HG03442 (cell line): Measurements from ENCODE around the gene ACIN1.

Source experiments
- ATAC-seq: cut with Tn5 transposase; IDR thresholded peaks from one replicate; pipeline ENCODE4 v1.9.1; 2021; ENCODE audit warnings: mild to moderate bottlenecking, moderate library complexity; ENCODE audit not compliant: unreplicated experiment

The ACIN1 gene

GRCh38 chr14:23058654-23059504, 36.1 kb downstream of the ACIN1 start:
- no peak for ATAC-seq

GRCh38 chr14:23057757-23058653, 36.9 kb downstream of the ACIN1 start:
- peak; percentile 56 for ATAC-seq

GRCh38 chr14:23056956-23057756, 37.8 kb downstream of the ACIN1 start, which contains the start of gene CDH24:
TSS of gene CDH24 (minus strand) at chr14:23057520. CDS start at chr14:23055733, 1,787 bp downstream.
- ATAC-seq, result peak; percentile 43

GRCh38 chr14:23056145-23056955, 38.6 kb downstream of the ACIN1 start:
- peak; percentile 57 for ATAC-seq

GRCh38 chr14:23055621-23056144, 39.3 kb downstream of the ACIN1 start:
- no peak for ATAC-seq

- ATAC-seq, result no peak
Observed at GRCh38 chr14:23055147-23055550, 39.8 kb downstream of the ACIN1 start.

- no peak for ATAC-seq
Observed at GRCh38 chr14:23054000-23054811, 40.7 kb downstream of the ACIN1 start.

GRCh38 chr14:23053426-23053825, 41.5 kb downstream of the ACIN1 start:
- ATAC-seq, result no peak

GRCh38 chr14:23052671-23053070, 42.3 kb downstream of the ACIN1 start:
- no peak for ATAC-seq

GRCh38 chr14:23052182-23052623, 42.7 kb downstream of the ACIN1 start:
- ATAC-seq, result no peak

- ATAC-seq, result no peak
Observed at GRCh38 chr14:23051141-23052057, 43.5 kb downstream of the ACIN1 start.

GRCh38 chr14:23049011-23049410, 45.9 kb downstream of the ACIN1 start:
- no peak for ATAC-seq

GRCh38 chr14:23047751-23048693, 46.9 kb downstream of the ACIN1 start:
- no peak for ATAC-seq

- ATAC-seq, result no peak
Observed at GRCh38 chr14:23047034-23047634, 47.8 kb downstream of the ACIN1 start.

- no peak for ATAC-seq
Observed at GRCh38 chr14:23045419-23046357, 49.2 kb downstream of the ACIN1 start.
